ENCODE data around the gene KDM1A. TPM values are rescaled to one million over a fixed set of nuclear protein-coding genes. Genes with fewer than 3 reads are reported as not detected.
"Not testable (repeated sequence)": the region's sequence is repeated elsewhere in the genome, so short reads cannot be mapped to it uniquely, and the experiment has no call there.

The KDM1A gene
- polyA plus RNA-seq, 2 of the 4 experiments (the other 2 are of a cell fraction) = 66.4 to 80.3 TPM

- no peak overlapping the region for H3K4me3 ChIP-seq
- TF ChIP-seq NFE2L2 (conservative IDR thresholded peaks at IDR 0.05; ENCODE audit: low read length) = no peak
- TF ChIP-seq POLR2AphosphoS2 (conservative IDR thresholded peaks at IDR 0.05; ENCODE audit: low read length) = no peak
- TF ChIP-seq, protein P1, sequence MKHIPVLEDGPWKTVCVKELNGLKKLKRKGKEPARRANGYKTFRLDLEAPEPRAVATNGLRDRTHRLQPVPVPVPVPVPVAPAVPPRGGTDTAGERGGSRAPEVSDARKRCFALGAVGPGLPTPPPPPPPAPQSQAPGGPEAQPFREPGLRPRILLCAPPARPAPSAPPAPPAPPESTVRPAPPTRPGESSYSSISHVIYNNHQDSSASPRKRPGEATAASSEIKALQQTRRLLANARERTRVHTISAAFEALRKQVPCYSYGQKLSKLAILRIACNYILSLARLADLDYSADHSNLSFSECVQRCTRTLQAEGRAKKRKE (CRISPR knock-in tag; IDR thresholded peaks at IDR 0.05; ENCODE audit: low read depth) = no peak
- TF ChIP-seq, protein P2, sequence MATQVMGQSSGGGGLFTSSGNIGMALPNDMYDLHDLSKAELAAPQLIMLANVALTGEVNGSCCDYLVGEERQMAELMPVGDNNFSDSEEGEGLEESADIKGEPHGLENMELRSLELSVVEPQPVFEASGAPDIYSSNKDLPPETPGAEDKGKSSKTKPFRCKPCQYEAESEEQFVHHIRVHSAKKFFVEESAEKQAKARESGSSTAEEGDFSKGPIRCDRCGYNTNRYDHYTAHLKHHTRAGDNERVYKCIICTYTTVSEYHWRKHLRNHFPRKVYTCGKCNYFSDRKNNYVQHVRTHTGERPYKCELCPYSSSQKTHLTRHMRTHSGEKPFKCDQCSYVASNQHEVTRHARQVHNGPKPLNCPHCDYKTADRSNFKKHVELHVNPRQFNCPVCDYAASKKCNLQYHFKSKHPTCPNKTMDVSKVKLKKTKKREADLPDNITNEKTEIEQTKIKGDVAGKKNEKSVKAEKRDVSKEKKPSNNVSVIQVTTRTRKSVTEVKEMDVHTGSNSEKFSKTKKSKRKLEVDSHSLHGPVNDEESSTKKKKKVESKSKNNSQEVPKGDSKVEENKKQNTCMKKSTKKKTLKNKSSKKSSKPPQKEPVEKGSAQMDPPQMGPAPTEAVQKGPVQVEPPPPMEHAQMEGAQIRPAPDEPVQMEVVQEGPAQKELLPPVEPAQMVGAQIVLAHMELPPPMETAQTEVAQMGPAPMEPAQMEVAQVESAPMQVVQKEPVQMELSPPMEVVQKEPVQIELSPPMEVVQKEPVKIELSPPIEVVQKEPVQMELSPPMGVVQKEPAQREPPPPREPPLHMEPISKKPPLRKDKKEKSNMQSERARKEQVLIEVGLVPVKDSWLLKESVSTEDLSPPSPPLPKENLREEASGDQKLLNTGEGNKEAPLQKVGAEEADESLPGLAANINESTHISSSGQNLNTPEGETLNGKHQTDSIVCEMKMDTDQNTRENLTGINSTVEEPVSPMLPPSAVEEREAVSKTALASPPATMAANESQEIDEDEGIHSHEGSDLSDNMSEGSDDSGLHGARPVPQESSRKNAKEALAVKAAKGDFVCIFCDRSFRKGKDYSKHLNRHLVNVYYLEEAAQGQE (IDR thresholded peaks at IDR 0.05) = no peak
- no peak for TF ChIP-seq CBX8 (IDR thresholded peaks at IDR 0.05)
- TF ChIP-seq HOXA7 (CRISPR knock-in tag; IDR thresholded peaks at IDR 0.05) = no peak
- no peak for TF ChIP-seq EHF (CRISPR knock-in tag; IDR thresholded peaks at IDR 0.05)
- TF ChIP-seq CEBPB (IDR thresholded peaks at IDR 0.05) = no peak
- TF ChIP-seq ZSCAN20 (CRISPR knock-in tag; IDR thresholded peaks at IDR 0.05) = no peak
- no peak overlapping the region for H3K27ac ChIP-seq
- FAIRE-seq (no peak), ATAC-seq (no peak), DNase-seq (ENCODE audit: low read depth in 1 of 2, low spot score in 1 of 2) (no peak)
- H3K4me1 ChIP-seq = no peaks in the 10 kb centered on the region
- POLR2A ChIA-PET = no interaction called here
- H3K9me3 ChIP-seq = no peaks in the 10 kb centered on the region
- 71% methylated on average over 3 of the region's 3 CpGs for WGBS (ENCODE audit: missing lambda C conversion rate)
- CTCF ChIA-PET = no interaction called here
- no peak overlapping the region for H3K4me2 ChIP-seq
These were observed 15.2 kb upstream of the KDM1A start for GRCh38 chr1:23004112-23004511.

- H3K27ac ChIP-seq; ATAC-seq; H3K4me3 ChIP-seq; POLR2A ChIA-PET; FAIRE-seq; H3K9me3 ChIP-seq; DNase-seq (ENCODE audit: low read depth in 1 of 2, low spot score in 1 of 2); H3K4me2 ChIP-seq; H3K4me1 ChIP-seq: not testable (repeated sequence)
- WGBS (ENCODE audit: missing lambda C conversion rate) = 89% methylated on average over 3 of the region's 3 CpGs
- CTCF ChIA-PET = interaction anchor here (1.0 kb wide), 1 partner anchor 633 kb away, joined by 3 read pairs; no protein-coding TSS in a partner anchor
These were observed 14.5 kb upstream of the KDM1A start for GRCh38 chr1:23004769-23005168.

DNA sequence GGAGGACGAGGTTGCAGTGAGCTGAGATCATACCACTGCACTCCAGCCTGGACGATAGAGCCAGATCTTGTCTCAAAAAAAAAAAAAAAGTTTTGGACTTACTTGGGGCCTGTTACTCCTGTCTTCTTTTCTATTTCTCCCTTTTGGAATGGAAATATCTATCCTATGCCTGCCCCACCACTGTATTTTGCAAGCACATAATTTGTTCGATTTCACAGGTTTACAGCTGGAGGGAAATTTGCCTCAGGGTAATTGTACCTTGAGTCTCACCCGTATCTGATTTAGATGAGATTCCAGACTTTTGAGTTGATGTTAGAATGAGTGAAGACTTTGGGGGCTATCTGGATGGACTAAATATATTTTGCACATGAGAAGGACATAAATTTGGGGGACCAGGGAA is 12.2 kb upstream of the KDM1A start:
- peaks cover 15% of the 10 kb centered on the region for H3K4me1 ChIP-seq
- TF ChIP-seq EP300 (IDR thresholded peaks at IDR 0.05) (no peak), ZNF302 (CRISPR knock-in tag; IDR thresholded peaks at IDR 0.05) (no peak), FOSL2 (IDR thresholded peaks at IDR 0.05) (no peak), FOSL2 (CRISPR knock-in tag; IDR thresholded peaks at IDR 0.05) (no peak), ZFP36 (IDR thresholded peaks at IDR 0.05; ENCODE audit: borderline replicate concordance, partially characterized antibody) (no peak), ESRRA (IDR thresholded peaks at IDR 0.05; ENCODE audit: borderline replicate concordance, low read length) (no peak), CBX2 (IDR thresholded peaks at IDR 0.05; ENCODE audit: borderline replicate concordance, low read depth) (no peak), POLR2AphosphoS2 (conservative IDR thresholded peaks at IDR 0.05; ENCODE audit: low read length) (no peak), GATA3 (IDR thresholded peaks at IDR 0.05; ENCODE audit: borderline replicate concordance) (no peak), HOXB13 (CRISPR knock-in tag; IDR thresholded peaks at IDR 0.05; ENCODE audit: low read depth) (no peak), RCOR1 (IDR thresholded peaks at IDR 0.05; ENCODE audit: low read depth, low read length) (no peak)
- H3K4me2 ChIP-seq = no peak overlapping the region
- H3K9me3 ChIP-seq = no peaks in the 10 kb centered on the region
- CTCF ChIA-PET = no interaction called here
- H3K4me3 ChIP-seq = no peak overlapping the region
- WGBS (ENCODE audit: missing lambda C conversion rate) = 79% methylated on average over 4 of the region's 4 CpGs
- no peak overlapping the region for H3K27ac ChIP-seq
- ATAC-seq (no peak), DNase-seq (ENCODE audit: low read depth in 1 of 2, low spot score in 1 of 2) (no peak), FAIRE-seq (no peak)
- POLR2A ChIA-PET = no interaction called here

Measured in A549 (cell line).